GM12891 (cell line): ENCODE results near the gene TRERF1.

Source experiments
- DNase-seq: peaks from one replicate; pipeline ENCODE4 v3.0.0; 2011; ENCODE audit warnings: low spot score; ENCODE audit not compliant: insufficient read length
- FAIRE-seq: peaks from 2 replicates; lab custom pipeline; 2011; peaks lifted over from hg19 to GRCh38; lab: Jason Lieb, UNC
- PAX5 ChIP-seq: IDR thresholded peaks from 2 replicates; pipeline ENCODE4 v1.6.1; 2011; ENCODE audit warnings: low read length, moderate library complexity, mild to moderate bottlenecking; ENCODE audit not compliant: insufficient read depth, severe bottlenecking
- POLR2A ChIP-seq: IDR thresholded peaks from 2 replicates; pipeline ENCODE4 v1.6.1; 2011; ENCODE audit warnings: low read depth, low read length, control low read depth
- POLR2AphosphoS5 ChIP-seq: IDR thresholded peaks from 2 replicates; pipeline ENCODE4 v1.6.1; 2011; ENCODE audit warnings: low read depth, low read length, control low read depth
- POU2F2 ChIP-seq: IDR thresholded peaks from 2 replicates; pipeline ENCODE4 v1.6.1; 2011; ENCODE audit warnings: low read depth, mild to moderate bottlenecking, control low read depth, low read length, moderate library complexity
- SPI1 ChIP-seq: IDR thresholded peaks from 2 replicates; pipeline ENCODE4 v1.6.1; 2011; ENCODE audit warnings: low read depth, low read length, control low read depth
- TAF1 ChIP-seq: IDR thresholded peaks from 2 replicates; pipeline ENCODE4 v1.6.1; 2011; ENCODE audit warnings: low read depth, low read length, control low read depth

TRERF1 gene

DNA sequence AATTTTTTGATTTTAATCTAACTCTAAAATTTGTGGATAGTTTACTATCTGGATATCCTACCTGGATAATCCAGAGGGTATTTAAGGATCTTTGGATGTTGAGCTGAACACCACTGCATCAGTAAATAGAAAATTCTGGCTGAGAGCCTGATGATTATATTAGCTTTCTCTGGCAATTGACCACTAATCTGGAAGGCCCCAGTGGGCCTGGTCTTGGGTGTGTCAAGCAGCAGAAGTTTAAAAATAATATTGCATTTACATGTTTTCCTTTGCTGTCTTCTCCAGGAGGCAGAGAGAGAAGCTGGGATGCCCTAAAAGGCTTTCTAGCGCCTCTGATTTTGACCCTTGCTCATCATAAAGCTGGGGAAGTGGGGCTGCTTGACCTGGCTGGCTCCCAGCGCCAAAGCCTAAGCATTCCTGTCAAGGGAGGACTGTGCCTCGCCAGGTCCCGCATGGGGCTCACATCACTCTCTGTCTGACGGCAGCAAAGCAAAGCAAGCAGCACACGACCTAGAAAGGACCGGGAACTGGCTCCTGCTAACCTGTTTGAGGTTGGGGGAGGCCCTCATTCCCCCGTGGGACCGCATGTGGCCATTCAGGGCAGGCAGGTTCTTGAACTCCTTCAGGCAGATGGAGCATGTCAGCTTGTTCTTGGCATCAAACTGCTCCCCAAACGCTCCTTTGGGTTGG, 187.4 kb downstream of the TRERF1 start:
- TF ChIP-seq TAF1: no peak
- no peak for TF ChIP-seq POLR2AphosphoS5
- no peak for TF ChIP-seq SPI1
- TF ChIP-seq POU2F2: no peak
- TF ChIP-seq POLR2A: no peak
- TF ChIP-seq PAX5: no peak
- DNase-seq: no peak
- FAIRE-seq: no peak

DNA sequence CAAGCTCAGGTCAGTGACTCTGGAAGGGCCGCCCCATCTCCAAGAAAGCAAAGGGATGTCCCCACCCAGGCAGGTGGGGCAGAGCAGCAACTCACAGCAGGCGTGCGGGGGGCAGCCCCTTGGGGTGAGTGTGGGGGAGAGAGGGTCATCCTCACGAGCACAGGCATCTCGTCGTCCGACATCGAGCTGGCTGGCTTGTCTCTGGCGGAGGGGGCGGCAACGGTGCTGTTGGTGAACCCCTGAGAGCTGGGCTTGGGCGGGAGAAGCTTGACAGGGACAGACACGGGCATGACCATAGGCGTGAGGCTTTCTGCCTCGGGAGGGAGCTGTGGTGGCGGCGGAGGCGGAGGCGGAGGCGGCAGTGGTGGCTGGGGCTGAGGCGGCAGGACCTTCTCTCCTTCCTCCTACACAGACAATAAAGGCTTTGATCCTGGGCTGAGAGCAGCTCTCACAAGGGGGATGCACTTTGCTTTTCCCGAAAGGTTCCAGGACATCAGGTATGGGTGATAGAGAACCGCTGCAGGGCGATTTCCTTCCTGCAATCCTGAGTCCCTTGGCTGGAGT, 188.5 kb downstream of the TRERF1 start:
- no peak for TF ChIP-seq POLR2AphosphoS5
- no peak for TF ChIP-seq POLR2A
- TF ChIP-seq TAF1: no peak
- no peak for TF ChIP-seq POU2F2
- TF ChIP-seq PAX5: no peak
- no peak for TF ChIP-seq SPI1
- FAIRE-seq: no peak
- DNase-seq: no peak

DNA sequence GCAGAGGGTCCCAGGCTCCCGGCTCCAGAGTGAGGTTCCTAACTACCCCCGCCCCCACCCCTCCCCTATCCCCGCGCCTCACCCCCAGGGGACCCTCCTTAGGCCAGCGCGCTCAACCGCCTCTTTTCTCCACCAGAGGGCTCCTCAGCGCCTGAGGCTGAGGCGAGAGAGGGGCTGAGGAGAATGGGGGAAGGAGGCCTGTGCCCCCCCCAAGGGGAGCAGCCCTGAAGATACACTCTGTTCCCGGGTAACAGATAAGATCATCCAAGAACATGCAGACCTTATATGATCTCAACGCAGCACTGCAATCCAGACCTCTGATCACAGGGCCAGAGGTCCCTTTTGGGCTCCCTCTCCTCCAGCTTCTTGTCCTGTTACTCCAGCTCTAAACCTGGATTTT, 190.8 kb downstream of the TRERF1 start:
- FAIRE-seq (no peak), DNase-seq (peak; percentile 54)
- TF ChIP-seq POLR2A (no peak), TAF1 (no peak), SPI1 (no peak), POLR2AphosphoS5 (no peak)

DNA sequence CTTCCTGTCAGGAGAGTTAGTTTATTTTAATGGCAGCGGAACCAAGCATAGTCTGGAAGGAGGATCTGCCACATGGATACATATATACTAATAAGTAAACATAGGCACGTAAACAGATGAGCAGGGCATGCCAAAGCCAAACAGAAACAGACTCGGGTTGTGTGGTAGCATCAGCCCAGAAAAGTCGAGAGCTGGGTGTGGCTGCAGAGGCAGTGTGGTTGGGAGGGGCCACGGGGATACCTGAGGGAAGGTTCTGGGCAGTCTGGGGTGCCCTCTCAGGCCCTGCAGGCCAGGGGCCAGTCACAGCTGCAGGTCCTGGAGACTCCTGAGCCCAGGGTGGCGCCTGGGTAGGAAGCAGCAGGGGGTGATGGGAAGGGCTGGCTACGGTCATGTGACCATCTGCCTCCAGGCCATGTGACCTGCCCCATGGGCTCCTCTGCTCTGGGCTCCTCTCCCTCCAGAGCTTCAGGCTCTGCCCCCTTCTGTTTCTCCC, 191.3 kb downstream of the TRERF1 start:
- FAIRE-seq (no peak), DNase-seq (no peak)
- TF ChIP-seq POU2F2 (no peak), TAF1 (no peak), POLR2AphosphoS5 (no peak), SPI1 (no peak), POLR2A (no peak), PAX5 (no peak)

DNA sequence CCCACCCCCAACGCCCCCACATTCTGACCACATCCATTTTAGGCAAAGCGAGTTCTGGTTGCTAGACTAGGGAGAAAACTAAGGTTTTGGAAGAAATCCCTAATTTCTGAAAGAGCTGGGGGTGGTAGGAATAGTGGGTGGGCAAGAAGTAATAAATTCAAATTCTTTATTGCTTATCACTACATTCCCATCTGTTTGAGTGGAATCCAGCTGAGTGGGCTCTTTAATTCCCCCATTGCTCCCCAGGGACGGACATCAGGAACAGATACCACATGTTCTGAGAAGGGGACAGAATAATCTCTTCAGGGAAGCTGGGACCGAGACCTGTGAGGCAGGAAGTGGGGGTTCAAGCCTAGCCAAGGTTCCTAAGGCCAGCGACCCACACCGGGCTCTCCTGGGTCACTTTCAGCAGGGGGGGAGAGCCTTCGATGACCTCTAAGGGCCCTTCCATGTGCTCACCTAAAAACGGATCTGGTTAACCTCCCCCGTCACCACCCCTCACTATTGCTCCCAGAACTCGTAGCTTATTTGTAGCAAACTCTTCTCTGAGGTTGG, 191.8 kb downstream of the TRERF1 start:
- no peak for FAIRE-seq

DNA sequence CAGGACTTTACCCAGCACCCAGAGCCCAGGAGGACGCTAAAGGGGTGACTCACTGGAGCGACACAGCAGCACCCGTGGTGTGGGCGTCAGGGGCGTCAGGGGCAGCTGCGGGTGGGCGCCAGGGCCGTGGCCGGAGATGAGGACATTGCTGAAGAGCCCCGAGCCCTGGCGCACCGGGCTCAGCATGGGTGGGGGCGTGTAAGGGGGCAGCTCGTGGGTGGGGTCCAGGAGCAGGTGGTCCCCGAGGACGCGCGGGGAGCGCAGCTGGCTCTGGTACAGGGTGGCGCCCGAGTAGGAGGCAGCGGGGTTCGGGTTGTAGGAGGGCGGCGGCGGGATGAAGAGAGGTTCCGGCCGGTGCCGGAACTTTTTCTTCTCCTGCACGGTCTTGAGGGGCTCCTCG, 192.4 kb downstream of the TRERF1 start:
- TF ChIP-seq POLR2AphosphoS5 (no peak), SPI1 (no peak), POU2F2 (no peak), POLR2A (no peak), PAX5 (no peak), TAF1 (no peak)
- no peak for FAIRE-seq
- DNase-seq: no peak

More for the DNA sequence above, 191.8 kb downstream of the TRERF1 start:
- DNase-seq: no peak
- TF ChIP-seq POU2F2 (no peak), POLR2A (no peak), POLR2AphosphoS5 (no peak), PAX5 (no peak), TAF1 (no peak), SPI1 (no peak)

DNA sequence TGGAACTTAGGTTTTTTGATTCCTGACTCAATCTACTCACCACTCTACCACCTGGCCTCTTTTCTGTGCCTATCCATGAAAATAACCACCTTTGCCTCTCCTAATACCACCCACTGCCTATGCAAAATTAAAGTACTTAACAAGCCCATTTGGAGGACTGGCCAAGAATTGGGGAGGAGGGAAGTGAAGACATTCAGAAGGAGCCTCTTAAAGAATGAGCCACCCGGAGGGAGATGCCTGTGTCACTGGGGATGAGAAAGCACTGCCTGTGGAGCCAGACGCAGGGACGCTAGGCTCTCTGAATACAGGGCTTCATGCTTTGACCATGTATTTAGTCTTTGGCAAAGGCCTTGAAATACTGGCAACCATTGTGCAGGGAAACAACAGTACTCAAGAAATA, 194.1 kb downstream of the TRERF1 start:
- TF ChIP-seq POLR2A (no peak), SPI1 (no peak), TAF1 (no peak), POU2F2 (no peak), POLR2AphosphoS5 (no peak), PAX5 (no peak)
- no peak for DNase-seq
- no peak for FAIRE-seq

DNA sequence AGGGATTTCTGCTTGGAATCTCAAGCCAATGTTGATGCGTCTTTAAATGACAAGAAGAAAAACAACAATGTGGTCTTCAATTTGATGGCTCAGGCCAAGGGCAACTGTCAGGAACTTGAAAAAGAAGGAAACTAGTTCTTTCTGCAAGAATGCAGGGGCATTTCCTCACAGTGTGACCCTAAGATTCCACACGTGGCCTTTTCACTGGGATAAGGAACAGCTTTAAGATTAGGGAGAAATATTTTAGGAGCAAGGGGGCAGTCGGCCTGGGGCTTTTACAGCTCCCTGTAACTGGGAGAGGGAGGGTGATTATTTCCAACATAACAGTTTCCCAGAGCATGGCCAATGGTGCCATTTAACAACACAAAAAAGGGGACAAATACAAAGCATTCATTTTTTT, 194.7 kb downstream of the TRERF1 start:
- TF ChIP-seq POU2F2 (no peak), SPI1 (no peak), POLR2AphosphoS5 (no peak), PAX5 (no peak), POLR2A (no peak), TAF1 (no peak)
- FAIRE-seq (no peak), DNase-seq (no peak)

DNA sequence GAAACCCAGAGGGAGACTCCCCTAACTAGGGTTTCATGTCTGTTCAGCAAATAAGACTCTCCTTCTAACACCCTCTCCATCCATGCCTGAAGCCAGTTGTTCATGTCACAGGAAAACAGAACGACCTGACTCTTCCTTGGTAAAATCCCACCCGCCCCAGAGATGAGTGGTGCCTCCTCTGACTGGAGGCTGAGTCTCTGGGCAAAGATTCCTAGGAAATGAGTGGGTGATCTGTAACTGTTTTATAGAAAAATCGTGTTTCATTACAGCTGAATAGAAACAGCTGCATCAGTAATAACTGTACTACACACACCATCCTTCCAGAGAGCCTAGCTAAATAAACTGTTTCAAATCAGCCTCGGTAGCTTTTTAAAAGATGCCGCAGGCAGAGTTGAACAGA, 196.7 kb downstream of the TRERF1 start:
- no peak for DNase-seq
- no peak for FAIRE-seq
- no peak for TF ChIP-seq PAX5
- no peak for TF ChIP-seq SPI1
- no peak for TF ChIP-seq TAF1
- TF ChIP-seq POLR2A: no peak
- TF ChIP-seq POU2F2: no peak
- no peak for TF ChIP-seq POLR2AphosphoS5
